ENCODE data around the gene EPS15.
A peak's percentile ranks its signal among the peaks of the same experiment; 100 is the strongest.

EPS15 gene

DNA sequence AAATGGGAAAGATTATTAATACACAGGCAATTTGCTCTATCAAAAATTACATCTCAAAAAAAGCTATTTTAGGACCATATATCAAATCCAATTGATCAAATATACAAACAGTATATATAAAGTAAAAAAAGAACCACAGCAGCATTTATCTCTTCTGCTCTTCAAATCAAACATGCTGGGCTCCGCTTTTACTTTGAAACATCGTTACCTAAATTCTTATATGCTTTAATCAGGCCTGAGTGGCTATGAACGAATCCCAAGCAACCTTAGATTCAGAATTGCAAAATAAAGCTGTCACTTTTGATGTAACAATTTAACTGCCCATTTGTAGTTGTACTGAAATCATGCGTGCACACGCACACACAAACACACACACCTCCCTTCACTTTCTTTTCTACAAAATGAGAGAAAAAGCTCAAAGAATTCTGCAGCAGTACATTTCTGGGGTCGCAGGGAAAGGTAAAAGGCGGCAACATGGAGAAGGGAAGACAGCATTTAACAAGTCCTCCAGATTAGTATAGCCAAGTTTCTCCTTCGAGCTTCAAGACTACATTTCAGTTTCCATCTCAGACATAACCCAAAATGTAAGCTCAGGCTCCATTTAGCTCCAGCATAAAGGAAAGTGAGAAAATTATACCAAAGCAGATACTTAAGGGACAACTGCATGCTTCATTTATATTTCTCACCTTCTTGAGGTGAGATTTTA, 96.5 kb downstream of the EPS15 start:
- no peak for DNase-seq (ENCODE audit: extremely low read depth, low read depth)
- H3K4me3 ChIP-seq (replicated peaks; ENCODE audit: low read depth, low read length), result no peak overlapping the region
- TF ChIP-seq, protein P1, sequence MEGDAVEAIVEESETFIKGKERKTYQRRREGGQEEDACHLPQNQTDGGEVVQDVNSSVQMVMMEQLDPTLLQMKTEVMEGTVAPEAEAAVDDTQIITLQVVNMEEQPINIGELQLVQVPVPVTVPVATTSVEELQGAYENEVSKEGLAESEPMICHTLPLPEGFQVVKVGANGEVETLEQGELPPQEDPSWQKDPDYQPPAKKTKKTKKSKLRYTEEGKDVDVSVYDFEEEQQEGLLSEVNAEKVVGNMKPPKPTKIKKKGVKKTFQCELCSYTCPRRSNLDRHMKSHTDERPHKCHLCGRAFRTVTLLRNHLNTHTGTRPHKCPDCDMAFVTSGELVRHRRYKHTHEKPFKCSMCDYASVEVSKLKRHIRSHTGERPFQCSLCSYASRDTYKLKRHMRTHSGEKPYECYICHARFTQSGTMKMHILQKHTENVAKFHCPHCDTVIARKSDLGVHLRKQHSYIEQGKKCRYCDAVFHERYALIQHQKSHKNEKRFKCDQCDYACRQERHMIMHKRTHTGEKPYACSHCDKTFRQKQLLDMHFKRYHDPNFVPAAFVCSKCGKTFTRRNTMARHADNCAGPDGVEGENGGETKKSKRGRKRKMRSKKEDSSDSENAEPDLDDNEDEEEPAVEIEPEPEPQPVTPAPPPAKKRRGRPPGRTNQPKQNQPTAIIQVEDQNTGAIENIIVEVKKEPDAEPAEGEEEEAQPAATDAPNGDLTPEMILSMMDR (IDR thresholded peaks at IDR 0.05; ENCODE audit: low read depth, low read length, missing control alignments), result no peak

- no peak overlapping the region for H3K4me3 ChIP-seq (replicated peaks; ENCODE audit: low read depth, low read length)
- peak; percentile 15 for DNase-seq (ENCODE audit: extremely low read depth, low read depth)
- TF ChIP-seq, protein P1 (IDR thresholded peaks at IDR 0.05; ENCODE audit: low read depth, low read length, missing control alignments), result no peak
These were observed 97.1 kb downstream of the EPS15 start for GRCh38 chr1:51421964-51422363.

GRCh38 chr1:51420867-51421627, 98.0 kb downstream of the EPS15 start:
- TF ChIP-seq, protein P1 (IDR thresholded peaks at IDR 0.05; ENCODE audit: low read depth, low read length, missing control alignments), result no peak
- DNase-seq (ENCODE audit: extremely low read depth, low read depth), result no peak
- H3K4me3 ChIP-seq (replicated peaks; ENCODE audit: low read depth, low read length), result no peak overlapping the region

- H3K4me3 ChIP-seq (replicated peaks; ENCODE audit: low read depth, low read length), result no peak overlapping the region
- TF ChIP-seq, protein P1 (IDR thresholded peaks at IDR 0.05; ENCODE audit: low read depth, low read length, missing control alignments), result no peak
- DNase-seq (ENCODE audit: extremely low read depth, low read depth), result no peak
These were observed 100.6 kb downstream of the EPS15 start for GRCh38 chr1:51418384-51418959.

GRCh38 chr1:51417496-51418383, 101.3 kb downstream of the EPS15 start:
- TF ChIP-seq, protein P1 (IDR thresholded peaks at IDR 0.05; ENCODE audit: low read depth, low read length, missing control alignments), result no peak
- no peak overlapping the region for H3K4me3 ChIP-seq (replicated peaks; ENCODE audit: low read depth, low read length)
- no peak for DNase-seq (ENCODE audit: extremely low read depth, low read depth)

GRCh38 chr1:51416910-51417309, 102.2 kb downstream of the EPS15 start:
- no peak overlapping the region for H3K4me3 ChIP-seq (replicated peaks; ENCODE audit: low read depth, low read length)
- no peak for DNase-seq (ENCODE audit: extremely low read depth, low read depth)
- TF ChIP-seq, protein P1 (IDR thresholded peaks at IDR 0.05; ENCODE audit: low read depth, low read length, missing control alignments), result no peak
